ENCODE data around the gene GRAP2. TPM values are rescaled to one million over a fixed set of nuclear protein-coding genes. Genes with fewer than 3 reads are reported as not detected.

GRAP2 gene
- total and polyA plus RNA-seq, 2 of the 4 experiments (the other 2 are of a cell fraction) = not detected

DNA sequence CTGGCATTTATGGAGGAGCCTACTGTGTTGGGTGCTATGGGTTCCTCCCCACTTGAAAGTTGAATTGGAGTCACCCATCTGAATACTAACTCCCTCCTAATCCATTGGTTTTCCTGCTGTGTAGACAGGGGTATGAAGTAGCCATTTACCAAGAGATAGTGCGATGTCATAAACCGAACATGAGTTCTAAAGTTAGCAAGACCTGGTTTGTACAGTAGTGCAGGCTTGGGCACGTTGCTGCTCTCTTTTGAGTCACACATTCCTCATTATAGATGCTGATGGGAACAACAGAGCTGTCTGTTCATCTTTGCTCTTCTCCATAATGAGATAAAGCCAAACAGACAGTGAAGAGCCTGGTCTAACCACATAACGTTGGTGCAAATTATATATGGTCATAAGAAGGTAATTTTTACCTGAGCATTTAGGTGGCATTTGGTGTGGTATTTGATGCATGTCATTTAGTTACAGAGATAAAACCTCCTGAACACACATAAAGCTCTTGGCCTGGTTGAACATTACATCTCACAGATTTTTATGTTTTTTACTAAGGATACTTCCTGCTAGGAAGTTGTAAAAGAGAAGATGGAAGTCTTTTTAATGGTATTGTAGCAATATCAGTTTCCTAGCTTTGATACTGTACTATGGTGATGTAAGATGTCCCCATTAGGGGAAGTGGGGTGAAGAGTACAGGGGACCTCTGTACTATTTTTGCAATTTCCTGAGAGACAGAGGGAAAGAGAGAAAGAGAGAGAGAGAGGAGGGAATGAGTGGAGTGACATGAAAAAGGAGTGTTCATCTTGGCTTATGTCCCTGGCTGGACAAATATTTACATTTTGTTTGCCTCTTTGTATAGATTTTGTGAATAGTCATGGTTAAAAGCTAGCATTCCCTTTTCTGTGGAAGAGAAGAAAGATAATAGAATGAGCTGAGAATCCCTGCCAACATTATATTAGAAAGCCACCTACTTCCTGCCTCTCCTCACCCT, 27.9 kb downstream of the GRAP2 start:
- ChIA-PET CTCF (no interaction called here), POLR2A (ENCODE audit: unreplicated experiment) (no interaction called here)
- Histone ChIP-seq H2AK9ac (replicated peaks; ENCODE audit: low read depth, low read length, poor library complexity) (no peak overlapping the region), H2BK5ac (ENCODE audit: low read depth, low read length, poor library complexity, severe bottlenecking) (no peak overlapping the region), H2BK120ac (ENCODE audit: low read depth, low read length) (no peak overlapping the region), H3K18ac (ENCODE audit: low read depth, low read length) (no peak overlapping the region), H3K27me3 (ENCODE audit: control insufficient read depth, insufficient read depth, low read length) (peaks cover 65% of the 10 kb centered on the region), H4K20me1 (ENCODE audit: insufficient read depth, low read length) (no peaks in the 10 kb centered on the region), H2AK5ac (ENCODE audit: low read depth, low read length) (no peak overlapping the region), H2BK20ac (ENCODE audit: low read depth, low read length) (no peak overlapping the region), H3K36me3 (ENCODE audit: control insufficient read depth, insufficient read depth, low read length) (no peaks in the 10 kb centered on the region), H2BK15ac (ENCODE audit: low read depth, low read length) (no peak overlapping the region), H3K14ac (replicated peaks; ENCODE audit: low read depth, low read length) (no peak overlapping the region), H3K9me1 (ENCODE audit: insufficient read depth, low read length) (no peaks in the 10 kb centered on the region; the same call in 1 of the 2 replicates), H3K56ac (ENCODE audit: extremely low read depth, insufficient read depth, low read length) (no peak overlapping the region), H4K91ac (ENCODE audit: insufficient read depth, low read depth, low read length) (no peak overlapping the region), H3K27ac (ENCODE audit: insufficient read depth, low read length) (no peak overlapping the region), H3K4me2 (ENCODE audit: low read depth, low read length) (no peak overlapping the region), H4K8ac (ENCODE audit: low read depth in 2 of 2, low read length in 2 of 2) (no peak overlapping the region), H3K79me1 (ENCODE audit: low read depth in 1 of 2, low read length in 2 of 2) (no peaks in the 10 kb centered on the region), H3K23ac (ENCODE audit: low read depth, low read length) (no peak overlapping the region), H3K4me3 (ENCODE audit: insufficient read depth, low read depth, low read length) (no peak overlapping the region), H3K4ac (ENCODE audit: low read depth, low read length) (no peak overlapping the region), H3K4me1 (ENCODE audit: control insufficient read depth, insufficient read depth, low read length) (no peaks in the 10 kb centered on the region; the same call in 1 of the 2 replicates), H4K5ac (ENCODE audit: low read depth, low read length) (no peak overlapping the region), H3K9me3 (ENCODE audit: control insufficient read depth, insufficient read depth, low read length) (no peaks in the 10 kb centered on the region), H3K9ac (ENCODE audit: low read depth, low read length) (no peak overlapping the region), H2AFZ (replicated peaks; ENCODE audit: low read length, poor library complexity) (no peak overlapping the region)
- intact Hi-C loops (cut with micrococcal nuclease) = no loop called here
- no peak for TF ChIP-seq CTCF (conservative IDR thresholded peaks at IDR 0.05; ENCODE audit: low read depth, low read length)
- no peak for TF ChIP-seq FOS (IDR thresholded peaks at IDR 0.05; ENCODE audit: low read depth, low read length)
- TF ChIP-seq, protein P1, sequence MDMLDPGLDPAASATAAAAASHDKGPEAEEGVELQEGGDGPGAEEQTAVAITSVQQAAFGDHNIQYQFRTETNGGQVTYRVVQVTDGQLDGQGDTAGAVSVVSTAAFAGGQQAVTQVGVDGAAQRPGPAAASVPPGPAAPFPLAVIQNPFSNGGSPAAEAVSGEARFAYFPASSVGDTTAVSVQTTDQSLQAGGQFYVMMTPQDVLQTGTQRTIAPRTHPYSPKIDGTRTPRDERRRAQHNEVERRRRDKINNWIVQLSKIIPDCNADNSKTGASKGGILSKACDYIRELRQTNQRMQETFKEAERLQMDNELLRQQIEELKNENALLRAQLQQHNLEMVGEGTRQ (IDR thresholded peaks at IDR 0.05; ENCODE audit: low read depth, low read length) = no peak
- TF ChIP-seq BHLHE40 (IDR thresholded peaks at IDR 0.05; ENCODE audit: low read depth, low read length) = no peak
- TF ChIP-seq ELK1 (IDR thresholded peaks at IDR 0.05; ENCODE audit: borderline replicate concordance, low read depth, low read length) = no peak
- dilution Hi-C loops (cut with HindIII; ENCODE audit: low sequenced_read_pairs, unreplicated experiment) = no loop called here
- BruUV-seq (replicated peaks) = no TSS peak
- no peak for DNase-seq
- no CpG with 5 or more reads among the region's 4 CpGs for WGBS, 2 experiments (ENCODE audit: extremely low coverage in 2 of 2, insufficient read length in 1 of 2)
- in situ Hi-C loops (cut with MboI; ENCODE audit: low sequenced_read_pairs) = no loop called here
- no peak for ATAC-seq (ENCODE audit: low read depth)
